ENCODE measurements around the gene SEC16A.

Gene SEC16A

GRCh38 chr9:136439481-136440408 lies 43.1 kb downstream of the SEC16A start, which contains the start of gene INPP5E:
Gene INPP5E, minus strand, starts transcription at chr9:136439845. Its CDS starts 426 bp downstream, at chr9:136439419.
- H3K27me3 Mint-ChIP-seq: no peaks in the 10 kb centered on the region
- peaks cover 17% of the 10 kb centered on the region for H3K36me3 Mint-ChIP-seq (ENCODE audit: low read depth)
- peaks cover 27% of the 10 kb centered on the region for H3K4me1 Mint-ChIP-seq (ENCODE audit: low read depth)
- no peaks in the 10 kb centered on the region for H3K9me3 Mint-ChIP-seq
- no peak within 1 kb of the TSS for H3K27ac Mint-ChIP-seq
- H3K4me3 Mint-ChIP-seq: peak within 1 kb of the TSS; percentile 84

- Mint-ChIP-seq H3K27ac (peak overlapping the region; percentile 67), H3K4me3 (peak overlapping the region; percentile 84), H3K36me3 (ENCODE audit: low read depth) (peaks cover 12% of the 10 kb centered on the region), H3K27me3 (no peaks in the 10 kb centered on the region), H3K4me1 (ENCODE audit: low read depth) (peaks cover 27% of the 10 kb centered on the region), H3K9me3 (no peaks in the 10 kb centered on the region)
These were observed 44.0 kb downstream of the SEC16A start for GRCh38 chr9:136438548-136439480.

- no peaks in the 10 kb centered on the region for H3K27me3 Mint-ChIP-seq
- H3K27ac Mint-ChIP-seq: peak overlapping the region; percentile 67
- peaks cover 27% of the 10 kb centered on the region for H3K4me1 Mint-ChIP-seq (ENCODE audit: low read depth)
- H3K9me3 Mint-ChIP-seq: no peaks in the 10 kb centered on the region
- H3K4me3 Mint-ChIP-seq: peak overlapping the region; percentile 84
- H3K36me3 Mint-ChIP-seq (ENCODE audit: low read depth): peaks cover 8% of the 10 kb centered on the region
These were observed 44.8 kb downstream of the SEC16A start for GRCh38 chr9:136437839-136438547.

GRCh38 chr9:136437430-136437829 lies 45.4 kb downstream of the SEC16A start:
- H3K4me3 Mint-ChIP-seq: peak overlapping the region; percentile 84
- peaks cover 27% of the 10 kb centered on the region for H3K4me1 Mint-ChIP-seq (ENCODE audit: low read depth)
- H3K36me3 Mint-ChIP-seq (ENCODE audit: low read depth): peaks cover 8% of the 10 kb centered on the region
- H3K27me3 Mint-ChIP-seq: no peaks in the 10 kb centered on the region
- no peaks in the 10 kb centered on the region for H3K9me3 Mint-ChIP-seq
- H3K27ac Mint-ChIP-seq: no peak overlapping the region

- Mint-ChIP-seq H3K4me3 (peak overlapping the region; percentile 84), H3K27ac (no peak overlapping the region), H3K27me3 (no peaks in the 10 kb centered on the region)
These were observed 46.7 kb downstream of the SEC16A start for GRCh38 chr9:136436055-136436634.

GRCh38 chr9:136434580-136435169 lies 48.2 kb downstream of the SEC16A start:
- Mint-ChIP-seq H3K4me1 (ENCODE audit: low read depth) (peaks cover 27% of the 10 kb centered on the region), H3K27ac (no peak overlapping the region), H3K9me3 (no peaks in the 10 kb centered on the region), H3K4me3 (no peak overlapping the region), H3K27me3 (no peaks in the 10 kb centered on the region), H3K36me3 (ENCODE audit: low read depth) (peaks cover 3% of the 10 kb centered on the region)

More at GRCh38 chr9:136436055-136436634, 46.7 kb downstream of the SEC16A start:
- peaks cover 27% of the 10 kb centered on the region for H3K4me1 Mint-ChIP-seq (ENCODE audit: low read depth)
- no peaks in the 10 kb centered on the region for H3K9me3 Mint-ChIP-seq
- H3K36me3 Mint-ChIP-seq (ENCODE audit: low read depth): peaks cover 3% of the 10 kb centered on the region

- Mint-ChIP-seq H3K4me3 (no peak overlapping the region), H3K36me3 (ENCODE audit: low read depth) (peaks cover 3% of the 10 kb centered on the region), H3K4me1 (ENCODE audit: low read depth) (peaks cover 27% of the 10 kb centered on the region)
These were observed 48.8 kb downstream of the SEC16A start for GRCh38 chr9:136433849-136434579.

GRCh38 chr9:136433043-136433715 lies 49.7 kb downstream of the SEC16A start:
- H3K36me3 Mint-ChIP-seq (ENCODE audit: low read depth): peaks cover 11% of the 10 kb centered on the region
- H3K27me3 Mint-ChIP-seq: no peaks in the 10 kb centered on the region
- peaks cover 24% of the 10 kb centered on the region for H3K4me1 Mint-ChIP-seq (ENCODE audit: low read depth)
- H3K9me3 Mint-ChIP-seq: no peaks in the 10 kb centered on the region
- H3K27ac Mint-ChIP-seq: no peak overlapping the region
- H3K4me3 Mint-ChIP-seq: no peak overlapping the region

More at GRCh38 chr9:136433849-136434579, 48.8 kb downstream of the SEC16A start:
- no peak overlapping the region for H3K27ac Mint-ChIP-seq
- no peaks in the 10 kb centered on the region for H3K27me3 Mint-ChIP-seq
- no peaks in the 10 kb centered on the region for H3K9me3 Mint-ChIP-seq

GRCh38 chr9:136432591-136432990 lies 50.2 kb downstream of the SEC16A start:
- H3K27ac Mint-ChIP-seq: no peak overlapping the region
- no peaks in the 10 kb centered on the region for H3K9me3 Mint-ChIP-seq
- no peaks in the 10 kb centered on the region for H3K27me3 Mint-ChIP-seq
- H3K4me1 Mint-ChIP-seq (ENCODE audit: low read depth): peaks cover 18% of the 10 kb centered on the region
- H3K36me3 Mint-ChIP-seq (ENCODE audit: low read depth): peaks cover 12% of the 10 kb centered on the region
- H3K4me3 Mint-ChIP-seq: no peak overlapping the region

GRCh38 chr9:136431782-136432350 lies 51.0 kb downstream of the SEC16A start:
- peaks cover 18% of the 10 kb centered on the region for H3K36me3 Mint-ChIP-seq (ENCODE audit: low read depth)
- H3K4me3 Mint-ChIP-seq: no peak overlapping the region
- H3K4me1 Mint-ChIP-seq (ENCODE audit: low read depth): peaks cover 11% of the 10 kb centered on the region
- H3K27me3 Mint-ChIP-seq: no peaks in the 10 kb centered on the region
- no peaks in the 10 kb centered on the region for H3K9me3 Mint-ChIP-seq
- no peak overlapping the region for H3K27ac Mint-ChIP-seq

GRCh38 chr9:136430588-136431234 lies 52.1 kb downstream of the SEC16A start:
- H3K36me3 Mint-ChIP-seq (ENCODE audit: low read depth): peaks cover 17% of the 10 kb centered on the region
- H3K27me3 Mint-ChIP-seq: no peaks in the 10 kb centered on the region
- H3K4me1 Mint-ChIP-seq (ENCODE audit: low read depth): peaks cover 2% of the 10 kb centered on the region
- H3K9me3 Mint-ChIP-seq: no peaks in the 10 kb centered on the region
- H3K4me3 Mint-ChIP-seq: no peak overlapping the region
- H3K27ac Mint-ChIP-seq: no peak overlapping the region
